HepG2 (cell line): ENCODE measurements around the gene PPAN. TPM values are rescaled to one million over a fixed set of nuclear protein-coding genes. Genes with fewer than 3 reads are reported as not detected.

ENCODE experiments used
- ARID4A ChIP-seq: sonication (generic); formaldehyde crosslinking; IDR thresholded peaks from 2 replicates; pipeline ENCODE4 v1.5.0; 2020; ENCODE audit warnings: mild to moderate bottlenecking, missing genetic modification reagents, borderline replicate concordance
- ATF5 ChIP-seq: sonication (generic); formaldehyde crosslinking; IDR thresholded peaks from 2 replicates; pipeline ENCODE4 v1.4.0; 2020; ENCODE audit warnings: mild to moderate bottlenecking, low read depth, missing genetic modification reagents
- GZF1 ChIP-seq: sonication (generic); formaldehyde crosslinking; IDR thresholded peaks from 2 replicates; pipeline ENCODE4 v1.5.1; 2020; ENCODE audit warnings: mild to moderate bottlenecking, missing genetic modification reagents
- KAT7 ChIP-seq: IDR thresholded peaks from 2 replicates; pipeline ENCODE4 v1.6.1; 2018; ENCODE audit warnings: borderline replicate concordance, missing compliant biosample characterization
- KDM1A ChIP-seq: IDR thresholded peaks from 2 replicates; pipeline ENCODE4 v1.6.1; 2016; ENCODE audit warnings: missing compliant biosample characterization
- NAIF1 ChIP-seq: sonication (generic); formaldehyde crosslinking; IDR thresholded peaks from 2 replicates; pipeline ENCODE4 v1.5.0; 2020; ENCODE audit warnings: mild to moderate bottlenecking, missing genetic modification reagents, borderline replicate concordance
- NFATC3 ChIP-seq: sonication (generic); formaldehyde crosslinking; IDR thresholded peaks from 2 replicates; pipeline ENCODE4 v1.5.1; 2020; ENCODE audit warnings: mild to moderate bottlenecking, missing genetic modification reagents
- NR1H2 ChIP-seq: sonication (generic); formaldehyde crosslinking; IDR thresholded peaks from 2 replicates; pipeline ENCODE4 v1.8.1; 2022; ENCODE audit warnings: low read depth, missing genetic modification reagents, borderline replicate concordance
- TEF ChIP-seq: sonication (generic); formaldehyde crosslinking; IDR thresholded peaks from 2 replicates; pipeline ENCODE4 v1.5.0; 2020; ENCODE audit warnings: missing genetic modification reagents
- TIGD3 ChIP-seq: sonication (generic); formaldehyde crosslinking; IDR thresholded peaks from 2 replicates; pipeline ENCODE4 v1.5.1; 2020; ENCODE audit warnings: mild to moderate bottlenecking, missing genetic modification reagents, borderline replicate concordance
- ZNF207 ChIP-seq: fragments of 450-650 bp; IDR thresholded peaks from 2 replicates; pipeline ENCODE4 v1.6.1; 2016; ENCODE audit warnings: antibody characterized with exemption, borderline replicate concordance
- ZNF407 ChIP-seq: sonication (generic); formaldehyde crosslinking; IDR thresholded peaks from one replicate; pipeline ENCODE4 v1.5.1; 2020; ENCODE audit warnings: mild to moderate bottlenecking, missing genetic modification reagents; ENCODE audit errors: not compliant biosample characterization
- polyA plus RNA-seq, 8 experiments: library from polyadenylated mRNA; depleted of rRNA in 3 of 8; stranded (reverse) in 7 of 8; unstranded in 1 of 8; fragments of >200 nt; fragmentation: Illumina TruSeq in 4 of 8; extraction: Trizol in 4 of 8; gene quantifications; 2 replicates each; pipeline versions ENCODE4 v1.2.1 to v1.2.3, GENCODE V29; 2011 to 2016; ENCODE audit warnings: low read depth in 4 of 8, missing spikeins in 1 of 8, mixed read lengths in 1 of 8; ENCODE audit not compliant: insufficient read depth in 1 of 8
- total RNA-seq, 5 experiments: library from RNA; depleted of rRNA; stranded (reverse); fragments of >200 nt; fragmentation: Illumina TruSeq; extraction: Trizol; gene quantifications; 2 replicates each; pipeline ENCODE4 v1.2.3, GENCODE V29; 2016; ENCODE audit warnings: low read depth in 1 of 5

PPAN gene
- total and polyA plus RNA-seq, 2 of the 13 experiments (the other 11 are each of a cell fraction or from before 2014, with no cell fraction given), result 36.2 to 41.9 TPM

GRCh38 chr19:10079031-10079453 is 27.1 kb upstream of the PPAN start (continued):
- TF ChIP-seq ZNF407 (CRISPR knock-in tag), result no peak
- no peak for TF ChIP-seq NR1H2 (CRISPR knock-in tag)
- peak; percentile 26; the same call in 1 of the 2 replicates for TF ChIP-seq ARID4A
- 0 out of 2 replicates have a peak, but pooled peaks have one; percentile 67 for TF ChIP-seq KDM1A
- TF ChIP-seq NFATC3 (CRISPR knock-in tag), result no peak
- no peak for TF ChIP-seq NAIF1 (CRISPR knock-in tag)
- TF ChIP-seq ATF5 (CRISPR knock-in tag), result no peak
- TF ChIP-seq ZNF207, result no peak
- TF ChIP-seq GZF1 (CRISPR knock-in tag), result no peak
- TF ChIP-seq KAT7 (CRISPR knock-in tag), result no peak
- TF ChIP-seq TIGD3 (CRISPR knock-in tag), result no peak
- no peak for TF ChIP-seq TEF (CRISPR knock-in tag)
